ENCODE data around the gene KLRK1.
A peak's percentile ranks its signal among the peaks of the same experiment; 100 is the strongest.
"Not testable (repeated sequence)": the region's sequence is repeated elsewhere in the genome, so short reads cannot be mapped to it uniquely, and the experiment has no call there.

KLRK1 gene

GRCh38 chr12:10389904-10390303 lies at the start of gene KLRK1:
Gene KLRK1 (minus strand): TSS chr12:10390041. CDS start chr12:10388810, 1,231 bp downstream.
- no peak for DNase-seq

- DNase-seq = not testable (repeated sequence)
These were observed 47.8 kb upstream of the KLRK1 start for GRCh38 chr12:10437601-10438000.

- peak; percentile 6 for DNase-seq
These were observed 46.0 kb upstream of the KLRK1 start, which contains the start of gene KLRC2 for GRCh38 chr12:10435816-10436215. Gene KLRC2 (minus strand): TSS chr12:10436010. CDS start chr12:10435986, 24 bp downstream.

DNA sequence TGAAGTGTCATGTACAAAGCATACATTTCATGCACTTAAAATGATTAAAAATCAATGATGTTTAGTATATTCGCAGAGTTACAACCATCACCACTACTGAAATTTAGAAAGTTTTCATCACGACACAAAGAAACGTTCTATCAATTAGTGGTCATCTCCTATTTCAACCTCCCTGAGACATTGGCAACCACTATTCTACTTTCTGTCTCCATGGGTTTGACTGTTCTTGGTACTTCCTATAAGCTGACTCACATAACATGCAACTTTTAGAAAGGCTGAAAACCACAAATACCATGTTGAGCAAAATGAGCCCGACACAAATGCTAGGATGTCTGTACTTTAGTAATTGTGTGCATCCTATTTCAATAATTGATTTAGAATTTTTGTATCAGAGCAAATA lies 40.8 kb upstream of the KLRK1 start:
- DNase-seq = not testable (repeated sequence)

- DNase-seq = not testable (repeated sequence)
These were observed 36.1 kb upstream of the KLRK1 start for GRCh38 chr12:10425938-10426337.

DNA sequence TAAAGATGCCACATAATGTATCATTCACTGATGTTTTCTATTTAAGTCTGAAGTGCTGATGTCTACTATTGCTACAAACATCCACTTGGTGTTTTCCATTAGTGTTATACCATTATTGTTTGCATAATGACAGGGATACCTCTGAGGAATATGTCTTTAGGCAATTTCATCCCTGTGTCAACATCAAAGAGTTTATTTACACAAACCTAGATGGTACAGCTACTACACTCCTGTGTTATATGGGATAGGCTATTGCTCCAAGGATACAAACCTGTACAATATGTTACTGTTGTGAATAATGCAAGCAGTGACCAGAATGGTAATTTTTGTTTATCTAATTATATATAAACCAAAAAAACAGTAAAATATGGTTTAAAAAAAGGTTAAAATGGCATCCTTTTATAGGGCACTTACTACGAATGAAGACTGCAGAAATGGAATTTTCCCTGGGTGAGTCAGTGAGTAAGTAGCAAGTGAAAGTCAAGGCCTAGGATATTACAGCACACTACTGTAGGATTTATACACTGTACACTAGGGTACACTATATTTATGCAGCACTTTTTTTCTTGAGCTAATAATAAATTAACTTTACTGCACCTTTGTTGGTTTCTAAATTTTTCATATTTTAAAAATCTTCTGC lies 34.5 kb upstream of the KLRK1 start:
- DNase-seq = not testable (repeated sequence)

- not testable (repeated sequence) for DNase-seq
These were observed 32.3 kb upstream of the KLRK1 start for GRCh38 chr12:10422159-10422558.

DNA sequence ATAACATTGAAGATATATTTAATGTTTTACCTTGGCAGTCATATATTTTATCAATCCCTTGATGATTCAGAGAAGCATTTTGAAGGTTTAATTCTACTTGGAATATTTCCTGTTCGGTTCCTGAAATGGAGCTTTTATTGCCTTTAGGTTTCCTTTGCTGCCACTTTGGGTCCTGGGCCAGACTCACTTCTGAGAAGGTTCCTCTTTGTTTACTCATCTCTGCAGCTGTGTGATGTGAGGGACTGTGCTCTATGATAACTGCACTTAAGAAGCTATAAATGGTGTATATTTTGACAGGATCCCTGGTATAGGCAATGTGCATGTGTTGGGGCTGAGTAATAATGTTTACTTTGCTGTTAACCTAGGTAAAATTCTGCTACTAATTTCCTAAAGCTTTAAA lies 30.5 kb upstream of the KLRK1 start, which contains the start of gene KLRC3:
Gene KLRC3, minus strand, starts transcription at position 262 of the 400 bp plus-strand sequence. Its CDS starts 45 bp downstream, at position 217.
- DNase-seq = not testable (repeated sequence)

DNA sequence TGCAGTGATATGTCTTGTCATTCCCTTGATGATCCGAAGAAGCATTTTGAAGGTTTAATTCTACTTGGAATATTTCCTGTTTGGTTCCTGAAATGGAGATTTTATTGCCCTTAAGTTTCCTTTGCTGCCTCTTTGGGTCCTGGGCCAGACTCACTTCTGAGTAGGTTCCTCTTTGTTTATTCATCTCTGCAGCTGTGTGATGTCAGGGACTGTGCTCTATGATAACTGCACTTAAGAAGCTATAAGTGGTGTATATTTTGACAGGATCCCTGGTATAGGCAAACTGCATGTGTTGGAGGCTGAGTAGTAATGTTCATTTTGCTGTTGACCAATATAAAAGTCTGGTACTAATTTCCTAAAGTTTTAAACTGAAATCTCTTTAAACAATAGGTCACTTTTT lies 19.6 kb upstream of the KLRK1 start, which contains the start of gene KLRC4:
Gene KLRC4, minus strand, starts transcription at position 366 of the 400 bp plus-strand sequence. Its CDS starts 182 bp downstream, at position 184.
- DNase-seq = peak; percentile 50

- DNase-seq = no peak
These were observed 19.0 kb upstream of the KLRK1 start for GRCh38 chr12:10408842-10409241.

- peak; percentile 63 for DNase-seq
These were observed 16.9 kb upstream of the KLRK1 start for GRCh38 chr12:10406725-10407124.

- DNase-seq = no peak
These were observed 15.5 kb upstream of the KLRK1 start for GRCh38 chr12:10405294-10405693.

DNA sequence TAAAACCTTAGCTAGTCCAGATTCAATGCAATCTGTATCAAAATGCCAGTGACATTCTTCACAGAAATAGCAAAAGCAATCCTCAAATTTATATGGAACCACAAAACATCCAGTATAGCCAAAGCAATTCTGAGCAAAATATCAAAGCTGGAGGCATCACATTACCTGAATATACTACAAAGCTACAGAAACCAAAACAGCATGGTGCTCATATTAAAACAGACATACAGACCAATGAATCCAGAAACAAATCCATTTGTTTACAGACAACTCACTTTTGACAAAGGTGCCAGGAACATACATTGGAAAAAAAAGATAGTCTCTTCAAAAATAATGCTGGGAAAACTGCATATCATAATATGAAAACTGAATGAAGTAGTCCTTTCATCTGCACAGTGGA lies 15.0 kb upstream of the KLRK1 start:
- no peak for DNase-seq

DNA sequence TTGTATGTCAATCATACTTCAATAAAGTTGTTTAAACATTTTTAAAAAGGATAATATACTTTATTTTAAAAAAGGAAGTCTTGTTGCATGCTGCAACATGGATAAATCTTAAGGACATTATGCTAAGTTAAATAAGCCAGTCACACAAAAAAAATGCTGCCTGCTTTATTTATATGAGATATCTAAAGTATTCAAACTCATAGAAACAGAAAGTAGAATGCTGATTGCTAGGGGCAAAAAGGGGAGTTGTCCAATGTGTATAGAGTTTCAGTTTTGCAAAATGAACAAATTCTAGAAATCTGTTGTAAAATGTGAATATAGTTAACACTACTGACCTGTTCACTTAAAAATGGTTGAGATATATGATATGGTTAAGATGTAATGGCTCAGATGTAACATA lies 11.0 kb upstream of the KLRK1 start:
- DNase-seq = peak; percentile 8

DNA sequence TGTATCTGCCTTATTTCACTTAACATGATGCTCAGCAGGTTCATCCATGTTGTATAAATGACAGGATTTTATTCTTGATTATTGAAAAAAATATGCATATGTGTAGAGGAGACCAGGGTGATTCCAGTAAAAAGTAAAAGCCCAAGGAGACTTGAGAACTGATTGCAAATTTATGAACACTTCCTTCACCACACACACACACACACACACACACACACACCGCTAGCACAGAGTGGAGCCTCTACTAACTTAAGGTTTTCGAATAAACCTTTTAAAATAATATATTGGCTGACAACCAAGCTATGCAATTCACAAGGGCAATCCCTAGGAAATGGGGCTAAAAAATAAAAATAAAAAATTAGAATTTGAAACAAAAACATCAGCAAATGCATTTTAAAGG lies 8.3 kb upstream of the KLRK1 start:
- no peak for DNase-seq

GRCh38 chr12:10397296-10397695 lies 7.5 kb upstream of the KLRK1 start:
- no peak for DNase-seq

DNA sequence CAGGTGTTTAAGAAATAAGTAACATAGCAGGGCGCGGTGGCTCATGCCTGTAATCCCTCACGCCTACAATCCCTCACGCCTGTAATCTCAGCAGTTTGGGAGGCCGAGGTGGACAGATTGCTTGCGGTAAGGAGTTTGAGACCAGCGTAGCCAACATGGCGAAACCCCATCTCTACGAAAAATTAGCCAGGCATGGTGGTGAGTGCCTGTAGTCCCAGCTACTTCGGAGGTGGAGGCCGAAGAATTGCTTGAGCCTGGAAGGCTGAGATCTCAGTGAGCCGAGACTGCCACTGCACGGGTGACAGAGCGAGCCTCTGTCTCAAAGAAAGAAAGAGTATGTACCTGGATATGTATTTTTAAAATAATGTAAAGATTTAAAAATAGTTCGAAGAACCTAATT lies 6.3 kb upstream of the KLRK1 start:
- not testable (repeated sequence) for DNase-seq

- DNase-seq = peak; percentile 65
These were observed 5.7 kb upstream of the KLRK1 start for GRCh38 chr12:10395390-10395998.

DNA sequence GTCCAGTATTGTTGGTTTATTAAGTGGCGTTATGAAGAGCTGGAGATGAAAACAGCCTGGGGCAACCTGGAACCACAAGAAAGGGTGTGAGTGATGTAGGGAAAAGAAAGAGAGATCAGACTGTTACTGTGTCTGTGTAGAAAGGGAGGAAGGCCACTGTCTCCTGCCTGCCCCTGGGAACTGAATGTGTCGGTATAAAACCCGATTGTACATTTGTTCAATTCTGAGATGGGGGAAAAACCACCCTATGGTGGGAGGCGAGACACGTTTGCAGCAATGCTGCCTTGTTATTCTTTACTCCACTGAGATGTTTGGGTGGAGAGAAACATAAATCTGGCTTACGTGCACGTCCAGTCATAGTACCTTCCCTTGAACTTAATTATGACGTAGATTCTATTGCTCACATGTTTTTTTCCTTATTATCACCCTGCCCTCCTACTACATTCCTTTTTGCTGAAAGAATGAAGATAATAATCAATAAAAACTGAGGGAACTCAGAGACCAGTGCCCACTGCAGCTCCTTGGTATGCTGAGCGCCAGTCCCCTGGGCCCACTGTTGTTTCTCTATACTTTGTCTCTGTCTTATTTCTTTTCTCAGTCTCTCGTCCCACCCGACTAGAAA lies 4.8 kb upstream of the KLRK1 start:
- DNase-seq = not testable (repeated sequence)

DNA sequence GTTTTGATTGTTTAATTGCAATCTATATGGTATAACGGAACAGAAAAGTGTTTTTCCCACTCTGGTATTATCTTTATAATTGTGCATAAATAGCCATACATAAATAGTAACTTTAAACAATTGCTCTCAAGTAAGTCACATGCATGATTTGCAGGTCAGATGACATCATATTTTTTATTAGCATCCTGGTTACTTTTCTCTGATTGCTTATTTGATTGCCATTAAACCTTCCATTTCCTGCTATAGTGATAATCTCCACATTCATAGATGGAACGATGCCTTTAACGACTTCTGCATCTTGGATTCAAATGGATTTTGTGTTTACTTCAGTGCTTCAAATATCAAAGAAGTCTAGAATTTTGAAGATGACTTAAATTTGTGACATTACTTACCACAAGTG lies 3.5 kb upstream of the KLRK1 start:
- DNase-seq = no peak

GRCh38 chr12:10392394-10392930 lies 2.6 kb upstream of the KLRK1 start:
- peak; percentile 75 for DNase-seq

- DNase-seq = not testable (repeated sequence)
These were observed 1.1 kb upstream of the KLRK1 start for GRCh38 chr12:10390991-10391390.

DNA sequence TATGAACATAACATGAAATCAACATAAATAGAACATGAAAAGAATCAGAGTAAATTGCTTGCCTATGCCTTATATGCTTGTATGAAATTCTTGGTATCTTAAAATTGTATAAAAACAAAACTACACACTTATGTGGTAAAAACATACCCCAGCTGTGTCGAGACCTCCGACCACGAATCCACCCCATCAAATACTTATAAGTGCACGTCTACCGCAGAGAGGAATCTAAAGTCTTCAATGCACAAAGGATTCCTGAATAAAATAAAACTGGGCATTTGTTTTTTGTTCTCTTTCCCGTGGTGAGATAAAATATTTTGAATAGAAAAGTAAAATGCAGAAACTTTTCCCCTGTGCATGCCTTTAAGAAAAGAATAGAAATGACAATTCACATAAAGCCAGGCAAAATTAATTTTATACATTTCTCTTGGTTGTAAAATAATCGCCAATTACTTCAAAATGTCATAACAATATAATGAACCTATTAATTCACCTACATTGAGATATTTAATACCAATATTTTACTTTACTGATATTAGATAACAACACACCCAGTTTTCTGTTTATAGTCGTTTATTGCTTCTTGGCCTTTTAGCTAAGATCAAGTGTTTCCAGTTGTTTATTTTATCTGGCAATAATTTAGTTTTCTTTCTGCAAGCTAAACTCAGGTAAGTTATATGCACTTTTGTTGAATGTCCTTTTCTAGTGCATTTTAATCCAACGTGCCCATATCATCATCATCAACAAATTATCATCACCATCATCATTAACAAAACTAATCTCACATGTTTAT lies 1.0 kb downstream of the KLRK1 start:
- no peak for DNase-seq

Measured in suppressor macrophage treated with lipopolysaccharide for 4 hours (primary cell).